ENCODE data around the gene CDRT4. TPM values are rescaled to one million over a fixed set of nuclear protein-coding genes. Genes with fewer than 3 reads are reported as not detected.

Gene CDRT4
- total and polyA plus RNA-seq, 10 of the 15 experiments (the other 5 are each of a cell fraction or from before 2014, with no cell fraction given) = 0.11 to 1.3 (median 0.51) TPM; not detected in 3

GRCh38 chr17:15516150-15516549, 48.7 kb upstream of the CDRT4 start:
- H3K27ac ChIP-seq (ENCODE audit: control insufficient read depth, insufficient read depth) = no peak overlapping the region
- no peak overlapping the region for H3K4me3 ChIP-seq
- H2AFZ ChIP-seq (ENCODE audit: control insufficient read depth, low read depth, low read length) = no peak overlapping the region
- ATAC-seq = no peak
- TF ChIP-seq SMAD1 (IDR thresholded peaks at IDR 0.05; ENCODE audit: low read depth, partially characterized antibody) = no peak
- TF ChIP-seq YY1 (IDR thresholded peaks at IDR 0.05; ENCODE audit: low read depth, low read length) = no peak
- no peak for TF ChIP-seq PML (IDR thresholded peaks at IDR 0.05; ENCODE audit: low read length)
- TF ChIP-seq TCF12 (IDR thresholded peaks at IDR 0.05; ENCODE audit: low read depth, low read length) = no peak
- no peak for TF ChIP-seq HDAC2 (IDR thresholded peaks at IDR 0.05)
- TF ChIP-seq ZNF274 (IDR thresholded peaks at IDR 0.05; ENCODE audit: insufficient read depth, insufficient read length) = no peak
- no peak for TF ChIP-seq BHLHE40 (IDR thresholded peaks at IDR 0.05; ENCODE audit: borderline replicate concordance in 1 of 2, low read depth in 2 of 2, low read length in 1 of 2)
- no peak for TF ChIP-seq HCFC1 (IDR thresholded peaks at IDR 0.05; ENCODE audit: low read length)
- TF ChIP-seq EZH2 (IDR thresholded peaks at IDR 0.05; ENCODE audit: borderline replicate concordance, control insufficient read depth, low read depth, low read length) = no peak
- TF ChIP-seq MEF2A (IDR thresholded peaks at IDR 0.05; ENCODE audit: insufficient read depth, low read depth, low read length) = no peak
- no peak for TF ChIP-seq BCL3 (IDR thresholded peaks at IDR 0.05; ENCODE audit: borderline replicate concordance, insufficient read depth, low read depth, low read length, poor library complexity, severe bottlenecking)
- no peak for TF ChIP-seq POLR2AphosphoS5 (IDR thresholded peaks at IDR 0.05; ENCODE audit: low read length)
- TF ChIP-seq RFX5 (IDR thresholded peaks at IDR 0.05; ENCODE audit: low read depth, low read length) = no peak
- in situ Hi-C loops (cut with MboI) = no loop called here
- ChIA-PET POLR2A (no interaction called here), CTCF (no interaction called here), SMC1A (ENCODE audit: uncharacterized antibody, unreplicated experiment) (no interaction called here), RAD21 (ENCODE audit: unreplicated experiment) (no interaction called here)
- BruUV-seq (replicated peaks) = no TSS peak
- no peak for FAIRE-seq
- H3K4me1 ChIP-seq (ENCODE audit: control insufficient read depth, insufficient read depth, low read length) = no peaks in the 10 kb centered on the region
- H4K20me1 ChIP-seq (ENCODE audit: control insufficient read depth, insufficient read depth) = no peaks in the 10 kb centered on the region
- no peaks in the 10 kb centered on the region for H3K27me3 ChIP-seq (replicated peaks in 1 of 2; ENCODE audit: control insufficient read depth in 2 of 2, insufficient read depth in 2 of 2, low read length in 1 of 2)
- intact Hi-C loops (cut with micrococcal nuclease; ENCODE audit: unreplicated experiment) = no loop called here
- no peak for DNase-seq (ENCODE audit: low read depth, low spot score)
- WGBS (ENCODE audit: insufficient coverage, insufficient replicate concordance, low lambda C conversion rate, missing lambda C conversion rate) = 58% methylated on average over 8 of the region's 8 CpGs
- no peaks in the 10 kb centered on the region for H3K79me2 ChIP-seq (ENCODE audit: control insufficient read depth, insufficient read depth, low read length)
- no peak overlapping the region for H3K4me2 ChIP-seq (ENCODE audit: control insufficient read depth, insufficient read depth)
- H3K9ac ChIP-seq (ENCODE audit: control insufficient read depth, insufficient read depth, low read length) = no peak overlapping the region
- no peaks in the 10 kb centered on the region for H3K9me3 ChIP-seq (replicated peaks; ENCODE audit: control insufficient read depth, insufficient read depth, low read length)
- no peaks in the 10 kb centered on the region for H3K36me3 ChIP-seq (ENCODE audit: control insufficient read depth in 2 of 2, insufficient read depth in 2 of 2, low read length in 1 of 2)
